ENCODE results near the gene TH. TPM values are rescaled to one million over a fixed set of nuclear protein-coding genes. Genes with fewer than 3 reads are reported as not detected.

Gene TH
- total RNA-seq, 6 donors from 2014 or later = not detected

GRCh38 chr11:2139621-2140337 is 31.8 kb downstream of the TH start:
- Histone ChIP-seq H3K4me3 (no peak overlapping the region), H3K9me3 (no peaks in the 10 kb centered on the region), H3K27me3 (peaks cover 3 to 67% (median 55%) of the 10 kb centered on the region in 4 donors), H3K27ac (no peak overlapping the region), H3K36me3 (no peaks in the 10 kb centered on the region), H3K4me1 (peaks cover 33 to 57% (median 41%) of the 10 kb centered on the region in 4 donors)
- no peak for ATAC-seq (ENCODE audit: low FRiP score in 2 of 2)
- peak in 1 of 2 donors; percentile 81 for DNase-seq
- no peak for TF ChIP-seq POLR2A (IDR thresholded peaks at IDR 0.05)
- no peak for TF ChIP-seq POLR2AphosphoS5 (IDR thresholded peaks at IDR 0.05)
- no peak for TF ChIP-seq EP300 (IDR thresholded peaks at IDR 0.05)
- no peak for TF ChIP-seq CTCF (IDR thresholded peaks at IDR 0.05)
- 0 to 3% methylated on average over 11 to 33 of the region's 57 CpGs for WGBS, 2 donors

- Histone ChIP-seq H3K4me3 (peak within 1 kb of the TSS; percentile 7 to 40 (median 32)), H3K36me3 (no peaks in the 10 kb centered on the region), H3K4me1 (peaks cover 29 to 52% (median 37%) of the 10 kb centered on the region in 4 donors), H3K9me3 (no peaks in the 10 kb centered on the region), H3K27ac (no peak within 1 kb of the TSS), H3K27me3 (peaks cover 3 to 60% (median 49%) of the 10 kb centered on the region in 4 donors)
- WGBS, 2 donors = 7% methylated on average over 18 of the region's 62 CpGs; no CpG with 5 or more reads in 1 of the 2 donors
- ATAC-seq (ENCODE audit: low FRiP score in 2 of 2) (peak in 1 of 2 donors; percentile 9), DNase-seq (peak in 1 of 2 donors; percentile 84)
- TF ChIP-seq POLR2AphosphoS5 (IDR thresholded peaks at IDR 0.05) (no peak), CTCF (IDR thresholded peaks at IDR 0.05) (peak in 1 of 6 experiments; percentile 8)
These were observed 32.5 kb downstream of the TH start, which contains the start of gene IGF2 for GRCh38 chr11:2139123-2139521. Gene IGF2 (minus strand): TSS chr11:2139389. CDS start chr11:2135523, 3,866 bp downstream.

- ATAC-seq (ENCODE audit: low FRiP score in 2 of 2) (peak in 1 of 2 donors; percentile 3), DNase-seq (peak in 1 of 2 donors; percentile 17)
- H3K4me1 ChIP-seq = peaks cover 23 to 47% (median 31%) of the 10 kb centered on the region in 4 donors
- no peaks in the 10 kb centered on the region for H3K36me3 ChIP-seq
- 1 to 4% methylated on average over 15 to 20 of the region's 68 CpGs for WGBS, 2 donors
- H3K9me3 ChIP-seq = no peaks in the 10 kb centered on the region
- peaks cover 3 to 57% (median 44%) of the 10 kb centered on the region in 4 donors for H3K27me3 ChIP-seq
- TF ChIP-seq EP300 (IDR thresholded peaks at IDR 0.05) (no peak), POLR2A (IDR thresholded peaks at IDR 0.05) (no peak), CTCF (IDR thresholded peaks at IDR 0.05) (no peak), POLR2AphosphoS5 (IDR thresholded peaks at IDR 0.05) (no peak)
- H3K27ac ChIP-seq = no peak overlapping the region
- H3K4me3 ChIP-seq = peak overlapping the region; percentile 7 to 40 (median 32)
These were observed 33.0 kb downstream of the TH start for GRCh38 chr11:2138431-2139122.

GRCh38 chr11:2138068-2138430 is 33.6 kb downstream of the TH start:
- WGBS, 2 donors = 0 to 4% methylated on average over 4 to 10 of the region's 44 CpGs
- Histone ChIP-seq H3K4me3 (peak overlapping the region in 3 of 4 donors; percentile 29 to 40 (median 36)), H3K9me3 (no peaks in the 10 kb centered on the region), H3K27ac (no peak overlapping the region), H3K4me1 (peaks cover 19 to 45% (median 31%) of the 10 kb centered on the region in 4 donors), H3K27me3 (peaks cover 3 to 55% (median 40%) of the 10 kb centered on the region in 4 donors), H3K36me3 (no peaks in the 10 kb centered on the region)
- DNase-seq (no peak), ATAC-seq (ENCODE audit: low FRiP score in 2 of 2) (peak in 1 of 2 donors; percentile 2)
- no peak for TF ChIP-seq POLR2A (IDR thresholded peaks at IDR 0.05)
- TF ChIP-seq CTCF (IDR thresholded peaks at IDR 0.05) = no peak
- no peak for TF ChIP-seq EP300 (IDR thresholded peaks at IDR 0.05)
- no peak for TF ChIP-seq POLR2AphosphoS5 (IDR thresholded peaks at IDR 0.05)

Data from upper lobe of left lung (tissue), 6 donors.